CD1c-positive myeloid dendritic cell (primary cell): ENCODE data around the gene ADAT3.

Experiments used
- DNase-seq: peaks from one replicate; pipeline ENCODE4 v3.0.0-alpha.2; 2016; ENCODE audit errors: extremely low spot score

Gene ADAT3

DNA sequence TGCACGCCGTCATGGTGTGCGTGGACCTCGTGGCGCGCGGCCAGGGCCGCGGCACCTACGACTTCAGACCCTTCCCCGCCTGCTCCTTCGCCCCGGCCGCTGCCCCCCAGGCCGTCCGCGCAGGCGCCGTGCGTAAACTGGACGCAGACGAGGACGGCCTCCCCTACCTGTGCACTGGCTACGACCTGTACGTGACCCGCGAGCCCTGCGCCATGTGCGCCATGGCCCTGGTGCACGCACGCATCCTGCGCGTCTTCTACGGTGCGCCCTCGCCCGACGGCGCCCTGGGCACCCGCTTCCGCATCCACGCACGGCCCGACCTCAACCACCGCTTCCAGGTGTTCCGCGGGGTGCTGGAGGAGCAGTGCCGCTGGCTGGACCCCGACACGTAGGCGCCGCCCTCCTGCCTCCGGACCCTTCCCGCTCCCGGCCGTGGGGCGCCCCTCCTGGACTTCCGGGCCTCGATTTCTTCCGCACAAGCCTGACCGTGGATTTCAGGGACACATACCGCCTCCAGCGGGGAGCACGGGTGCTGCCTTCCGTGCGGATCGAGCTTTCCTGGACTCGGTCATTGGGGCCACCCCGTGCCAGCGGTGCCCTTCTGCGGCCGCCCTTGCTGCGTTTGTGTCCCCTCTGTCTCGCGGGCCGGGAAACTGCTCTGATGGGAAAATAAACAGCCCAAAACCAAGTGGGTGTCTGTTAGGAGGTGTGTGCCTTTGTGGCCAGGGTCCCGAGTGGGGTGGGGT, 7.7 kb downstream of the ADAT3 start:
- DNase-seq = no peak

DNA sequence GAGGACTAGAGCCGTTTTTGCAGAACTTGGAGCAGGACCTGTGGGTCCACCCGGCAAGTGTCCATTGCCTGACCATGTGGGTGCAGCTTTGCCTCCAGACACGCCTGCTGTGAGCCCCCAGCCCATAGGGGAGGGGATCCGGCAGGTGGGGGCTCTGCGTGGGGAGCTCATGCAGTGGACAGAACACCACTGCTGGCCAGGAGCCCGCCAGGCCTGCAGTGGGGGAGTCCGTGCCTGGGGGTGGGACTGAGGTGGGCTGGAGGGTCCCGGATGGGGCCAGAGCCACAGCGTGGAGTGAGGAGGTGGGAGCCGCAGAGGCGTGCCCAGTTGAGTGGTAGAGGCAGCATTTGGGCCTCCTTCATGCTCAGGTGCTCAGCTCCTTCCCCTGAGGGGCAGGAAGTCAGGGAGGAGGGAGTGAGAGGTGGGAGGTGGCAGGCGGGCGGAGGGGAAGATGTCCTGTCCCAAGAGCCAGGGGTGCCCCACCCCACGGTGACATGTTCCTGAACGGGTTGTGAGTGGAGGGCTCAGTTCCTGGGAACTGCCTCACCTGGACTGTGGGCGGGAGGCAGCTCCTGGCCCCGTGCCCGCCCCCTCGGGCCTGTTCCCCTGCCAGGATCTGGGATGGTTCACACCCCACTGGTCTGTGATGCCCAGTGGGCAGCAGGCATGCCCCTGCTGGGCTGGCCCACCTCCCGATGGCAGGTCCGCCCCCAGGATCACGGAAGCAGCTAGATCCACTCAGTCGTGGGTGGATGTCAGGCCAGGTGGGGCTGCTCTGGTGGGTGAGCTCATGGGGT, 8.8 kb downstream of the ADAT3 start:
- no peak for DNase-seq

DNA sequence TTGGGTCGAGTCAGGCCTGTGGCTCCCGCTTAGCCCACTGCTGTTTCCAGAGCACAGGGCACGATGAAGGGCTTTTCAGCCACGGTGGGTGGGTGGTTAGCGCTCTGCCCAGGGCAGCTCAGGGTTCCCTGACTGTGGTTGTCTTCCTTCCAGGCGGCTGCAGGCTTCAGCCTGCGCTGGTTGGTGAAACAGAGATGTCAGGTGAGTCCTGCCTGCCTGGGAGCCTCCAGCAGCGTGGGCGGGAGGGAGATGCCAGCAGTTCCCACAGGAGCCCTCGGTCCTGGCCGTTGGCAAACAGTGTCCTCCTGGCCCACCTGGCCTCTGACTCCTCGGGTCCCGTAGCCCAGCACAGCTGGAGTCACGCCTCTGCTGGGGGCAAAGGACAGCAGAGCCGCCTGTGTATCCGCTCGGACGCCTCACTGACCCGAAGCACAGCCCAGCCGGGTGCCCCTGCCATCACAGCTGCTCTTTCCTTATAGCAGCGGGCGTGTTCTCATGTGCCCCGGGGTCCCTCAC, 9.7 kb downstream of the ADAT3 start:
- DNase-seq = no peak

DNA sequence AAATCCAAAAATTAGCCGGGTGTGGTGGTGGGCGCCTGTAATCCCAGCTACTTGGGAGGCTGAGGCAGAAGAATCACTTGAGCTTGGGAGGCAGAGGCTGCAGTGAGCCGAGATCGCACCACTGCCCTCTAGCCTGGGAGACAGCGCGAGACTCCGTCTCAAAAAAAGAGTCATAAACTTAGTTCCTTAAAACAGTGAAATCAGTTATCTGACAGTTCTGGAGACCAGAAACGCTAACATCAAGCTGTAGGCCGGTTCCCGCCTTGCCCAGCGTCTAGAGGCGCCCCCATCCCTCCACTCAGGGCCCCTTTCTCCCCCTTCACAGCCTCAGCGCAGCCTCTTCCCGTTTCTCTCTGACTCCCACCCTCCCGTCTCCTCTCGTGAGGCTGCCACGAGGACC, 11.9 kb downstream of the ADAT3 start:
- peak; percentile 36 for DNase-seq

GRCh38 chr19:1917926-1918325, 12.7 kb downstream of the ADAT3 start:
- DNase-seq = no peak

- no peak for DNase-seq
Observed at GRCh38 chr19:1918975-1919374, 13.8 kb downstream of the ADAT3 start.

DNA sequence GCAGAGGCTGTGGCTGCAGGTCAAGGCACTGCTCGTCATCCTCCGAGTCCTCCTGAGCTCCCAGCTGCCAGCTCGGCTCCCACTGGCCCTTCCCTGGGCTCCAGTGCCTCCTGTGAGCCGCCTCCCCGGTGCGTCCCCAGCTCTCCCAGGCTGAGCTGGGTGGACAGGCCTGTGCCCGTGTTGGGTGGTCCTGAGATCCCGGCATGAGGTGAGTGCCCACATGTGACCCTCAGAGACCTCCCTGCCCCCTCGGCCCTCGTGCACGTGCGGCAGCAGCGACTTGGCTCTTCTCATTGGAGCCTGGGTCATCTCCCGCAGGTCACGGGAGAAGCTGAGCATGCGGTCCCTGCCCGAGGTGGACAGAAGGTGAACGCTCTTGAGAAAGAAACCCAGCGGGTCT, 15.4 kb downstream of the ADAT3 start:
- no peak for DNase-seq

- DNase-seq = no peak
Observed at GRCh38 chr19:1921326-1921725, 16.1 kb downstream of the ADAT3 start.

DNA sequence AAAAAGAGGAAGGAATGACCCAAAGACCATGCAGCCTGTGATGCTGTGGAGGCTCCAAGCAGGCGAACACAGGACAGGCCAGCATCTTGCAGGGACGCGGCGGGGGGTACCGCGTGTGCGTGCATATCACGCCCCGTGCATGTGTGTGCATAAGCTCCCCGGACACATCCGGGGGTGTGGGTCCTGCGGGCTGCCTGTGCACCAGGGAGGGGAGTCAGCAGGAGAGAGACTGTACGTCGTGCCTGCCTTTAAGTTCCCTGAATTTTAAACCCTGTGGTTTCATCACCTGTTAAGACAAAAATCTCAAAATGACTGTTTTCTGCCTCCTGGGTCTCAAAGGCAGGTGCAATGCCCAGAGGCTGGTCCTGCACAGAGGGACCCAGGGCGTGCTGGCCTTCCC, 16.6 kb downstream of the ADAT3 start:
- DNase-seq = no peak

DNA sequence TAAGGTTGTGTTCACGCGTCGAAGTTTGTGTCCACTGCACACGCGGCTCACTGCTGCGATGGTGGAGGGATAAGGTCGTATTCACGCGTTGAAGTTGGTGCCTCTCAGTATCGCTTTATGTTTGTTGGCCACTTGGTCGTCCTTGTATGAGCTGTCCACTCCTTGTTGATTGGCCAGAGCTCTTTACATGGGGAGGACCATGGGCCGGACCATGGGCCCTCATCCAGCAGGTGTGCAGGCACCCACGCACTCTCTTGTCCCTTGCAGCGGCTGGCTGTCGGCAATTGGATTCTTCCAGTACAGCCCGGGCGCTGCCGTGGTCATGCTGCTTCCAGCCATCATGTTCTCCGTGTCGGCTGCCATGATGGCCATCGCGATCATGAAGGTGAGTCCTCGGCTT, 17.6 kb downstream of the ADAT3 start:
- no peak for DNase-seq

DNA sequence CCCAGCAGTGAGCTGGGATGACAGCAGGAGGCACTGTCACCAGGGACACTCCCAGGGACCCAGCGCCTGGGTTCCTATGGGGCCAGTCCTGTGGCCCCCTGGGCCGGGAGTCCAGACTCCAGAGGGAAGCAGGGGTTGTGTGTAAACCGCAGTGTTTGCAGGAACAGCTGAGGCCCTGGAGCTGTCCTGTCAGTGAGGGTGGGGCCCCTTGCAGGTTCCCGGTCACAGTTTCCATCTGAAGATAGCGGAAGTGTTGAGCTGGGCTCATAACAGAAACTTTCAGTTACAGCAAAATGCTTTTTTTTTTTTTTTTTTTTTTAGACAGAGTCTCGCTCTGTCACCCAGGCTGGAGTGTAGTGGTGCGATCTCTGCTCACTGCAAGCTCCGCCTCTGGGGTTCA, 18.1 kb downstream of the ADAT3 start:
- DNase-seq = peak; percentile 68

- no peak for DNase-seq
Observed at GRCh38 chr19:1924320-1924961, 19.2 kb downstream of the ADAT3 start.

- no peak for DNase-seq
Observed at GRCh38 chr19:1925544-1925943, 20.3 kb downstream of the ADAT3 start.

DNA sequence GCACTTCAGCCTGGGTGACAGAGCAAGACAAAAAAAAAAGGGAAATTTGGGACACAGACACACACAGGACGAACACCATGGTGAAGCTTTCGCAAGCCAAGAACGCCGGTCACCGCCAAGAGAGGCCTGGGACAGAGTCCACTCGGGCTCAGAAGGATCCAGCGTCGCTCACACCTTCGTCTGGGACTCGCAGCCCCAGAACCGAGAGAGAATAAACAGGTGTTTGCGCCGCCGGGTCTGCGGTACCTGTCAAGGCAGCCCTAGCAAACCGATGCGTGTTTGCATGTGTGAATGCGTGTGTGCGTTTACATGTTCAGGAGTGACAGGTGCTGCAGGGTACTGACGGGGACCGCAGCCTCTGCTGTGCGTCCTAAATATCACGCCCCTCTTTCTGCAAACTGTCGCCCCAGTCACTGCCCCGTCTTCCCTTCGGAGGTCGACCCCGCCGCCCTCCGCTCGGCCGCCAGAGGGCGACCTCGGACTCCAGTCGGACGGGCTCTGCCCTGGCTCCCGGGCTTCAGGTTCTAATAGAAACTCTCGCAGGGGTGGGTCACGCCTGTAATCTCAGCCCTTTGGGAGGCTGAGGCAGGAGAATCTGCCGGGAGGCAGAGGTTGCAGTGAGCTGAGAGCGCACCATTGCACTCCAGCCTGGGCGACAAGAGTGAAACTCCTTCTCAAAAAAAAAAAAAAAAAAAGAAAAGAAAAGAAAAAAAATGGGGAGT, 24.0 kb downstream of the ADAT3 start:
- DNase-seq = peak; percentile 91

DNA sequence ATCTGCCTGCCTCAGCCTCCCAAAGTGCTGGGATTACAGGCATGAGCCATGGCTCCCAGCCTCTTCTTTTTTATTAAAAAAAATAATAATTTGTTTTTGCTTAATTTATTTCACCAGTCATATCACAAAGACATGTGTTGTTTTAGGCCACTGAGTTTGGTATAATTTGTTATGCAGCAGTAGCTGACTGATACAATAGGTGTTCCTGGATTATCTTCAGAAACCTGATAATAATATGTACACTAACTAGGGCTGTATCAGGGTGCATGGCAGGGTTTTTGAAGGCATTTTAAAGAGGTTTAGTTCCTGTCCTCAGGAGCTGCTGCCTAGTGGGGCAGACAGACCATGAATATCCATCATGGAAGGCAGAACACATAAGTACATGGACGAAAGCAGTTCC, 26.2 kb downstream of the ADAT3 start:
- no peak for DNase-seq

GRCh38 chr19:1932395-1932794, 27.2 kb downstream of the ADAT3 start:
- no peak for DNase-seq

GRCh38 chr19:1933244-1933643, 28.0 kb downstream of the ADAT3 start:
- DNase-seq = peak; percentile 76

GRCh38 chr19:1933942-1934341, 28.7 kb downstream of the ADAT3 start:
- no peak for DNase-seq

DNA sequence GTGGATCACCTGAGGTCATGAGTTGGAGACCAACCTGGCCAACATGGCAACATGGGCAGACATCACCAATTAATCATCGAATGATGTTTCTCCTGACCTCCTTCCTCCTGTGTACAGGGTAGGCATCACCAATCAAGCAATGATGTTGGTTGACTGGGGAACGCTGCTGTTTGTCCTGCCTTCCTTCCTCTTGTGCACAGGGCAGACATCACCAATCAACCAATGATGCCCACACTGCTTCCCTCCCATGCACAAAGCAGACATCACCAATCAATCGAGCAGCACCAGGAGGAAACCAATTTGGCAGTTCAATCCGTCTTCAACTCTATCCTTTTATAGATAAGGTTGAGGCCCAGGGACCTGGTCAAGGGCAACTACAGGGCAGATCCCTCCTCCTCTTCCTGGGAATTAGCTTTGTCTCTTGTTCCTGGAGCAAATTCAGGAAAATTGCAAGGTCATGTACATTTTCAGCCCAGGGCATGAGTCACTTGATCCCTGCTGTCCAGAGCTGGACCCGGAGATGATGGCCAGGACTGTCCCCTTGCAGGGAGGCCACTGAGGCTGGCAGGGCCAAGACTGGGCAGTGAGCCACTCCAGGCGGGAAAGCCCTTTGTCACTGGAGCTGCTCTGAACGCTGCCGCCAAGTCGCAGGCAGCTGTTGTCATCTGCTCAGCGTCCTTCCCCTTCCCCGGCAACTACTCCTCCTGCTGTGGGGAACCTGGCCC, 30.4 kb downstream of the ADAT3 start:
- peak; percentile 73 for DNase-seq

DNA sequence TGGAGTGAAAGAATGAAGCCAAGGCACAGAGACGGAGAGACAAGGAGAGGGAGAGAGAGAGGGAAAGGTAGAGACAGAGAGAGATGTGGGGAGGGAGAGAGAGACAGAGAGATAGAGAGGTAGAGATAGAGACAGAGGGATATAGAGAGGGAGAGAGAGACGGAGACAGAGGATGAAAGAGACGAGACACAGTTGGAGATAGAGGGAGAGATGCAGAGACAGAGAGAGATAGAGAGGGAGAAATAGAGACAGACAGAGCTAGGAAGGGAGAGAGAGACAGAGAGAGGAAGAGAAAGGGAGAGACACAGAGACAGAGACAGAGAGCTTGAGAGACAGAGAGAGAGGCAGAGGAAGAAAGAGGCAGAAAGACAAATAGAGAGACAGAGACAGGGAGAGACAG, 31.2 kb downstream of the ADAT3 start:
- DNase-seq = no peak

DNA sequence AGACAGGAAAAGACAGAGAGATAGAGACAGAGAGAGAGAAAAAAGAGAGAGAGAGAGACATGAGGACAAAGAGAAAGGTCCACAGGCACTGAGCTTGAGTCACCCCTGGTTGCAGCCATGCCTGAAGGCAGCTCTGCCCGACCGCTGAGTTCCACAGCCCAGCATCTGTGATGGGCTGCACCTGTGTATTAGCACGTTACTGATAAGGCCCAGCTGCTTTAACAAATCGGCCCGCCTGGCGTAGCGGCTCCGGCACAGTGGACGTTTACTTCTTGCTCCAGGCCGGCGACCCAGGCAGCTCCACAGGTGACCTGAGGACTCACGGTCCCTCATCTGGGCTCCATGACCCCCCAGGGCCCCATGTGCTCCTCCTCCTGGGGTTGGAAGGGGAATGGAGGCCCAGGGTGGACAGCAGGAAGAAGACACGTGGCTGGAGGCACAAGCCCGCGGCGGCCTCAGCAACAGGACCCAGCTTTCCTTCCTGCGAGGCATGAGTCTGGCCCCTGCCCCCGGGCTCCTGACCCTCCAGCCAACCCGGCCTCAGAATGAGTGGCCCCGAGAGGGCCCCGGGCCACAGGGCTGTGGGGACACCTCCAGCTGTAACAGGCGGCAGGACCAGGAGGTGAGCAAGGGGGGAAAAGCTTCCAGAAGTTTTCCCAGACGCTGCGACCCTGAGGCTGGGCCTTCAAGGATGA, 31.9 kb downstream of the ADAT3 start:
- DNase-seq = no peak
